Osteoblast (primary cell): ENCODE results near the gene GTF2IRD1. TPM values are rescaled to one million over a fixed set of nuclear protein-coding genes. Genes with fewer than 3 reads are reported as not detected.
"Not testable (repeated sequence)": the region's sequence is repeated elsewhere in the genome, so short reads cannot be mapped to it uniquely, and the experiment has no call there.

Experiments used
- DNase-seq: peaks from one replicate; pipeline ENCODE4 v3.0.0; 2011; ENCODE audit warnings: low spot score, mixed read lengths; ENCODE audit not compliant: insufficient read length; ENCODE audit errors: missing footprints
- H2AFZ ChIP-seq: 2 replicates; pipeline ENCODE4 v1.6.0; 2011; ENCODE audit warnings: mild to moderate bottlenecking, low read length
- H3K27ac ChIP-seq: 2 replicates; pipeline ENCODE4 v1.5.1; 2011; ENCODE audit warnings: mild to moderate bottlenecking, low read depth, low read length, moderate library complexity
- H3K27me3 ChIP-seq: 2 replicates; pipeline ENCODE4 v1.6.0; 2012; ENCODE audit warnings: mild to moderate bottlenecking, control low read depth, inconsistent platforms, low read length, moderate library complexity; ENCODE audit not compliant: insufficient read depth
- H3K36me3 ChIP-seq: 2 replicates; pipeline ENCODE4 v1.5.1; 2011; ENCODE audit warnings: mild to moderate bottlenecking, low read length, control low read depth, moderate library complexity; ENCODE audit not compliant: insufficient read depth
- H3K4me1 ChIP-seq: 2 replicates; pipeline ENCODE4 v1.5.1; 2011; ENCODE audit warnings: mild to moderate bottlenecking, low read length, control low read depth, moderate library complexity; ENCODE audit not compliant: insufficient read depth
- H3K4me2 ChIP-seq: 2 replicates; pipeline ENCODE4 v1.6.0; 2011; ENCODE audit warnings: mild to moderate bottlenecking, low read length; ENCODE audit not compliant: insufficient read depth
- H3K4me3 ChIP-seq: fragments of 200-600 bp; sonication (generic); 3 replicates; pipeline ENCODE4 v1.5.1; 2012; ENCODE audit warnings: mild to moderate bottlenecking, low read length, inconsistent platforms; ENCODE audit not compliant: insufficient read depth
- H3K79me2 ChIP-seq: 2 replicates; pipeline ENCODE4 v1.6.0; 2012; ENCODE audit warnings: mild to moderate bottlenecking, low read length, control low read depth, inconsistent platforms; ENCODE audit not compliant: insufficient read depth
- H3K9me3 ChIP-seq: 2 replicates; pipeline ENCODE4 v1.5.1; 2011; ENCODE audit warnings: low read depth, low read length, control low read depth
- H4K20me1 ChIP-seq: 2 replicates; pipeline ENCODE4 v1.6.0; 2012; ENCODE audit warnings: mild to moderate bottlenecking, low read length, control low read depth; ENCODE audit not compliant: insufficient read depth
- total RNA-seq: library from RNA; depleted of rRNA; stranded (reverse); fragments of >200 nt; gene quantifications from 2 replicates; pipeline ENCODE4 v1.2.3, GENCODE V29; 2012
- TF ChIP-seq, protein P1 (sequence below): IDR thresholded peaks from 2 replicates; pipeline ENCODE4 v1.5.1; 2011; ENCODE audit warnings: mild to moderate bottlenecking, low read depth, low read length, moderate library complexity; ENCODE audit errors: extremely low read depth

Gene GTF2IRD1
- total RNA-seq, 1 donor, result 15.9 TPM

- Histone ChIP-seq H3K27ac (no peak overlapping the region), H3K4me3 (no peak overlapping the region), H3K9me3 (no peaks in the 10 kb centered on the region), H2AFZ (no peak overlapping the region), H3K4me1 (no peaks in the 10 kb centered on the region), H3K79me2 (peaks cover 86% of the 10 kb centered on the region), H4K20me1 (peaks cover 22% of the 10 kb centered on the region), H3K36me3 (no peaks in the 10 kb centered on the region), H3K27me3 (no peaks in the 10 kb centered on the region), H3K4me2 (no peak overlapping the region)
- DNase-seq, result no peak
- TF ChIP-seq, protein P1, sequence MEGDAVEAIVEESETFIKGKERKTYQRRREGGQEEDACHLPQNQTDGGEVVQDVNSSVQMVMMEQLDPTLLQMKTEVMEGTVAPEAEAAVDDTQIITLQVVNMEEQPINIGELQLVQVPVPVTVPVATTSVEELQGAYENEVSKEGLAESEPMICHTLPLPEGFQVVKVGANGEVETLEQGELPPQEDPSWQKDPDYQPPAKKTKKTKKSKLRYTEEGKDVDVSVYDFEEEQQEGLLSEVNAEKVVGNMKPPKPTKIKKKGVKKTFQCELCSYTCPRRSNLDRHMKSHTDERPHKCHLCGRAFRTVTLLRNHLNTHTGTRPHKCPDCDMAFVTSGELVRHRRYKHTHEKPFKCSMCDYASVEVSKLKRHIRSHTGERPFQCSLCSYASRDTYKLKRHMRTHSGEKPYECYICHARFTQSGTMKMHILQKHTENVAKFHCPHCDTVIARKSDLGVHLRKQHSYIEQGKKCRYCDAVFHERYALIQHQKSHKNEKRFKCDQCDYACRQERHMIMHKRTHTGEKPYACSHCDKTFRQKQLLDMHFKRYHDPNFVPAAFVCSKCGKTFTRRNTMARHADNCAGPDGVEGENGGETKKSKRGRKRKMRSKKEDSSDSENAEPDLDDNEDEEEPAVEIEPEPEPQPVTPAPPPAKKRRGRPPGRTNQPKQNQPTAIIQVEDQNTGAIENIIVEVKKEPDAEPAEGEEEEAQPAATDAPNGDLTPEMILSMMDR, result no peak
Observed at GRCh38 chr7:74493295-74493694, 39.6 kb downstream of the GTF2IRD1 start.

DNA sequence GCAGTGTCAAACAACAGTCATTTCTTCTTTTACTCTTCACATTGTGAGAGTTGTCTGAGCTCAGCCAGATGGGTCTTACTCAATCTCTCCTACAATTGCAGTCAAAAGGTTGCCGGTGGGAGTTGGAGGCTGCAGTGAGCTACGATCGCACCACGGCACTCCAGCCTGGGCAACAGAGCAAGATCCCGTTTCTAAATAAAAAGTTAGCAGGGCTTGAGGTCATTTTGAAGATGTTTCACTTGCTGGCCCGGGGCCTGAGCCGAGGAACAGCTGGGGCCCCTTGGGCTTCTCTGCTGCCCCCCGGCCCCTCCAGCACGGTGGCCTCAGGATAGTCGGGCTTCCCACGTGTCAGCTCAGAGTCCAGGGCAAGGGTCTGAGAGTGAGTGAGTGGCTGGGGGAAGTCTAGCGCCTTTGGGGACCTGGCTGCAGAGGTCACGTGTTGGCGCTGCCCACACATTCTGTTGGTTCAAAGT, 40.4 kb downstream of the GTF2IRD1 start:
- H3K79me2 ChIP-seq, result peaks cover 85% of the 10 kb centered on the region
- TF ChIP-seq, protein P1, result no peak
- H3K27me3 ChIP-seq, result no peaks in the 10 kb centered on the region
- H3K9me3 ChIP-seq, result no peaks in the 10 kb centered on the region
- no peak overlapping the region for H3K27ac ChIP-seq
- peaks cover 25% of the 10 kb centered on the region for H4K20me1 ChIP-seq
- no peak overlapping the region for H2AFZ ChIP-seq
- no peaks in the 10 kb centered on the region for H3K4me1 ChIP-seq
- no peak overlapping the region for H3K4me2 ChIP-seq
- no peaks in the 10 kb centered on the region for H3K36me3 ChIP-seq
- H3K4me3 ChIP-seq, result no peak overlapping the region
- DNase-seq, result no peak

GRCh38 chr7:74495112-74496086, 41.7 kb downstream of the GTF2IRD1 start:
- Histone ChIP-seq H3K36me3 (no peaks in the 10 kb centered on the region), H2AFZ (no peak overlapping the region), H3K9me3 (no peaks in the 10 kb centered on the region), H3K27me3 (no peaks in the 10 kb centered on the region), H3K4me2 (no peak overlapping the region), H3K27ac (no peak overlapping the region), H3K4me1 (no peaks in the 10 kb centered on the region), H3K4me3 (no peak overlapping the region), H3K79me2 (peaks cover 88% of the 10 kb centered on the region), H4K20me1 (peaks cover 31% of the 10 kb centered on the region)
- TF ChIP-seq, protein P1, result no peak
- peak; percentile 18 for DNase-seq

- Histone ChIP-seq H4K20me1 (peaks cover 34% of the 10 kb centered on the region), H3K79me2 (peaks cover 90% of the 10 kb centered on the region), H2AFZ (no peak overlapping the region)
Observed at GRCh38 chr7:74496272-74496671, 42.6 kb downstream of the GTF2IRD1 start.

GRCh38 chr7:74496773-74497172, 43.1 kb downstream of the GTF2IRD1 start:
- peaks cover 90% of the 10 kb centered on the region for H3K79me2 ChIP-seq

More at GRCh38 chr7:74496272-74496671, 42.6 kb downstream of the GTF2IRD1 start:
- Histone ChIP-seq H3K36me3 (no peaks in the 10 kb centered on the region), H3K4me2 (no peak overlapping the region), H3K27me3 (no peaks in the 10 kb centered on the region), H3K9me3 (no peaks in the 10 kb centered on the region), H3K4me3 (no peak overlapping the region), H3K27ac (no peak overlapping the region), H3K4me1 (no peaks in the 10 kb centered on the region)
- DNase-seq, result no peak
- TF ChIP-seq, protein P1, result no peak

More at GRCh38 chr7:74496773-74497172, 43.1 kb downstream of the GTF2IRD1 start:
- not testable (repeated sequence) for H2AFZ ChIP-seq, H3K4me2 ChIP-seq, H3K9me3 ChIP-seq, H3K4me3 ChIP-seq, H3K4me1 ChIP-seq, H3K36me3 ChIP-seq, DNase-seq, H3K27me3 ChIP-seq, H3K27ac ChIP-seq
- peaks cover 34% of the 10 kb centered on the region for H4K20me1 ChIP-seq
